C4-2B (cell line): ENCODE measurements around the gene UGT2A2.

ENCODE experiments used
- ZFX ChIP-seq: fragments of 450-650 bp; IDR thresholded peaks from 2 replicates; pipeline ENCODE4 v1.6.1; 2017
- TF ChIP-seq, protein P1 (sequence below): fragments of 450-650 bp; conservative IDR thresholded peaks from 2 replicates; pipeline ENCODE4 v1.5.1; 2017; ENCODE audit warnings: mild to moderate bottlenecking

DNA sequence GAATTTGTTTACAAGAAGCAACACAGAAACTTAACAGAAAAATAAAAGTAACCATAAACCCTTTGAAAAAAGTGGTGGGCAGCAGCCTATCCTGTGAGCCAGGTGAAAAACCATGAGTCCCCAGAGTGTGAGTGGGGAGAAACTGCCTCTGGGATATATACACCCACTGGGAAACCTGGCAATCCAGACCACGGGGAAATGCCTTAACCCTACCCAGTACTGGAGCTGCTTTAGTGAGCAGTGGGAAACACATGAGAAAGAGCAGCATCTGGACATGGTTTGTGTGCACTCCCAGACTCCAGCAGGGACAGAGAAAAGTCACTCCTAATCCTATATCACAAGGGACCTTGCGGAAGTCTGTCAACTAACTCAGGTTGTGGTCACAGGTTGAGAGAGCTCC, 39.4 kb downstream of the UGT2A2 start:
- TF ChIP-seq, protein P1, sequence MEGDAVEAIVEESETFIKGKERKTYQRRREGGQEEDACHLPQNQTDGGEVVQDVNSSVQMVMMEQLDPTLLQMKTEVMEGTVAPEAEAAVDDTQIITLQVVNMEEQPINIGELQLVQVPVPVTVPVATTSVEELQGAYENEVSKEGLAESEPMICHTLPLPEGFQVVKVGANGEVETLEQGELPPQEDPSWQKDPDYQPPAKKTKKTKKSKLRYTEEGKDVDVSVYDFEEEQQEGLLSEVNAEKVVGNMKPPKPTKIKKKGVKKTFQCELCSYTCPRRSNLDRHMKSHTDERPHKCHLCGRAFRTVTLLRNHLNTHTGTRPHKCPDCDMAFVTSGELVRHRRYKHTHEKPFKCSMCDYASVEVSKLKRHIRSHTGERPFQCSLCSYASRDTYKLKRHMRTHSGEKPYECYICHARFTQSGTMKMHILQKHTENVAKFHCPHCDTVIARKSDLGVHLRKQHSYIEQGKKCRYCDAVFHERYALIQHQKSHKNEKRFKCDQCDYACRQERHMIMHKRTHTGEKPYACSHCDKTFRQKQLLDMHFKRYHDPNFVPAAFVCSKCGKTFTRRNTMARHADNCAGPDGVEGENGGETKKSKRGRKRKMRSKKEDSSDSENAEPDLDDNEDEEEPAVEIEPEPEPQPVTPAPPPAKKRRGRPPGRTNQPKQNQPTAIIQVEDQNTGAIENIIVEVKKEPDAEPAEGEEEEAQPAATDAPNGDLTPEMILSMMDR = no peak
- no peak for TF ChIP-seq ZFX
